DMS53 treated with DMSO at 0.1 percent for 48 hours (cell line): Measurements from ENCODE around the gene DXO.

ENCODE experiments used
- DNase-seq: peaks from one replicate; lab custom pipeline; 2025; ENCODE audit not compliant: unreplicated experiment; lab: John Stamatoyannopoulos, UW

Gene DXO

GRCh38 chr6:31958741-31959739 lies 12.9 kb downstream of the DXO start, which contains the start of the genes NELFE and SKIC2:
NELFE (minus strand) TSS chr6:31958971; CDS start chr6:31958446, 525 bp downstream.
SKIC2 (plus strand) TSS chr6:31959175; CDS start chr6:31959193, 18 bp downstream.
- DNase-seq = peak; percentile 96

- DNase-seq = no peak
Measured at GRCh38 chr6:31958412-31958740, 13.6 kb downstream of the DXO start.

GRCh38 chr6:31956796-31957195 lies 15.1 kb downstream of the DXO start:
- DNase-seq = no peak

GRCh38 chr6:31954511-31954910 lies 17.4 kb downstream of the DXO start:
- DNase-seq = no peak

- DNase-seq = no peak
Measured at GRCh38 chr6:31952890-31953289, 19.0 kb downstream of the DXO start.

- peak; percentile 21 for DNase-seq
Measured at GRCh38 chr6:31952140-31952805, 19.7 kb downstream of the DXO start.

- no peak for DNase-seq
Measured at GRCh38 chr6:31949926-31950548, 21.9 kb downstream of the DXO start.

- peak; percentile 25 for DNase-seq
Measured at GRCh38 chr6:31948753-31949413, 23.1 kb downstream of the DXO start.

- no peak for DNase-seq
Measured at GRCh38 chr6:31948306-31948705, 23.6 kb downstream of the DXO start.

GRCh38 chr6:31947864-31948263 lies 24.1 kb downstream of the DXO start:
- no peak for DNase-seq

GRCh38 chr6:31947070-31947675 lies 24.8 kb downstream of the DXO start:
- DNase-seq = no peak

- no peak for DNase-seq
Measured at GRCh38 chr6:31946370-31946885, 25.5 kb downstream of the DXO start.

GRCh38 chr6:31945507-31946369 lies 26.2 kb downstream of the DXO start, which contains the start of gene CFB:
CFB (plus strand) TSS chr6:31946095; CDS start chr6:31946222, 127 bp downstream.
- no peak for DNase-seq

GRCh38 chr6:31945154-31945506 lies 26.8 kb downstream of the DXO start:
- no peak for DNase-seq

GRCh38 chr6:31943742-31944141 lies 28.2 kb downstream of the DXO start:
- DNase-seq = no peak

- no peak for DNase-seq
Measured at GRCh38 chr6:31940256-31940664, 31.7 kb downstream of the DXO start.

GRCh38 chr6:31935823-31936222 lies 36.1 kb downstream of the DXO start:
- DNase-seq = no peak

- no peak for DNase-seq
Measured at GRCh38 chr6:31935021-31935420, 36.9 kb downstream of the DXO start.

- no peak for DNase-seq
Measured at GRCh38 chr6:31933537-31933936, 38.4 kb downstream of the DXO start.
